Memory B cell (primary cell): ENCODE results near the gene RNF13.
"Not testable (repeated sequence)": the region's sequence is repeated elsewhere in the genome, so short reads cannot be mapped to it uniquely, and the experiment has no call there.

ENCODE experiments used
- ATAC-seq: fragments of 150-1000 bp; cut with Tn5 transposase; 2 replicates; pipeline ENCODE4 v1.10.0; 2021; ENCODE audit warnings: low read depth, mild to moderate bottlenecking, moderate library complexity
- DNase-seq, 2 donors: peaks; one replicate each; pipeline ENCODE4 v3.0.0; 2022; ENCODE audit warnings: low spot score in 2 of 2
- H3K27ac Mint-ChIP-seq: one replicate; pipeline ENCODE4 v1.8.0; 2022; ENCODE audit warnings: mild to moderate bottlenecking, moderate library complexity, mixed read lengths
- H3K27me3 Mint-ChIP-seq: one replicate; pipeline ENCODE4 v1.8.0; 2022; ENCODE audit warnings: mixed read lengths
- H3K36me3 Mint-ChIP-seq: one replicate; pipeline ENCODE4 v1.8.0; 2022; ENCODE audit warnings: mild to moderate bottlenecking, mixed read lengths
- H3K4me1 Mint-ChIP-seq: one replicate; pipeline ENCODE4 v1.8.0; 2022; ENCODE audit warnings: mixed read lengths
- H3K4me3 Mint-ChIP-seq: one replicate; pipeline ENCODE4 v1.8.0; 2022; ENCODE audit warnings: mild to moderate bottlenecking, moderate library complexity, mixed read lengths
- H3K9me3 Mint-ChIP-seq: one replicate; pipeline ENCODE4 v1.8.0; 2022; ENCODE audit warnings: mixed read lengths

The RNF13 gene

DNA sequence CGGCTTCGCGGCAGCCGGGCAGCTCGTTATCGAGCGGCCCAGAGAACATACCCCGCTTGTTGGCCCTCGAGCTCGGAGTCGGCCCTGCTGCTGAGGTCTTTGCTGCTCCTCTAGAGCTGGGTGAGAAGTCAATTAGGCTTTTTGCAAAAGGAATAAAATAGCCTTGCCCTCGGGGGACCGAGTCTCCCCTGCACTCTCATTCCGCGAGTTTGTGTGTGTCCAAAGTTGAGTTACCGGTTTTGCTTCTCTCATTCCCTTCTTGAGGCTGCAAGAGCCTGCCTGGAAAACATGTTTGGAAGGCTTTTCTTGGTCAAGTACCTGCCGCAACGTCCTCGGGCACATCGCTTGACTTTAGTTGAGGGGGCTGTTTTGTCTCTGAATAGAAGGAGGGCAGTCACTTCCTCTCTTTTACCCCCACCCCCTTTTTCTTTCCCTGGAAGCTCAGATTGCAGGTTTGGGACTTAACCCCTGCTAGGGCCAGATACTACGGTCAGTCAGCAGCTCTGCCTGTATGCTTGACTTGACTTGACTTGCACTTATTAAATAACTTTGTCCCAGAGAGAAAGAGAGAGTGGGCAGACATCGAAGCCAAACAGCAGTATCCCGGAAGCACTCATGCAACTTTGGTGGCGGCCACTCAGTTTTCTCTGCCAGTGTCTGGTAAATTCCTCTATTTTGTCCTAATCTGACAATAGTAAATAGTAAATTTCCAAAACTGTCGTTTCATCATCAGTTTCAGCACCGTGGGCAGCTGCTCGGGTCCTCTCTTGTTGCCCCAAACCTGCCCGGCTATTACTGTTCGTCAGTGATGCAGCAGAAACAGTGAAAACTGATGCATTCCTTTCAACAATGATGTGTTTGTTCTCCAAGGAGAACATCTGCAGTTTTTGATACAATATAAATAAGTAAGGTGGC, 609 bp downstream of the RNF13 start:
- ATAC-seq (peak; percentile 10), DNase-seq (peak in 1 of 2 donors; percentile 16)
- Mint-ChIP-seq H3K36me3 (peaks cover 3% of the 10 kb centered on the region), H3K27ac (peak overlapping the region; percentile 98), H3K4me1 (peaks cover 40% of the 10 kb centered on the region), H3K9me3 (no peaks in the 10 kb centered on the region), H3K4me3 (peak overlapping the region; percentile 100), H3K27me3 (no peaks in the 10 kb centered on the region)

DNA sequence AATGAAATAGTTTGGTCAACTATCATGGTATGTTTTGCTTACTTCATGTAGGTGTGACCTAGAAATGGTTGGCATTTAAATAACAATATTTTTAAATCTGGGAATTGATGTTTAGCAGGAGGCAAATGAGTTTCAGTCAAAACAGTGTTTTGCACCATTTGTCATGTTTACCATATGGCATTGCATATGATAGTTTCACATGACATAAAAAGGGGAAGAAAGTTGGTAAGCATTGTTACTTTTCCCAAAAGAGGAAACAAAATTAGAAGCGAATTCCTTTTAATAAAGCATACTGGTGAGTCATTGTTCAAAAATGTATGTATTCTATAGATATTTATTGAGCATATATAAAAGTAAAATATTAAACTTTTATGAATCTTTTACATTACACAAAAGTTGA, 2.3 kb downstream of the RNF13 start:
- no peaks in the 10 kb centered on the region for H3K27me3 Mint-ChIP-seq
- H3K4me3 Mint-ChIP-seq, result peak overlapping the region; percentile 58
- H3K27ac Mint-ChIP-seq, result no peak overlapping the region
- peaks cover 3% of the 10 kb centered on the region for H3K36me3 Mint-ChIP-seq
- no peaks in the 10 kb centered on the region for H3K9me3 Mint-ChIP-seq
- peaks cover 48% of the 10 kb centered on the region for H3K4me1 Mint-ChIP-seq
- ATAC-seq (no peak), DNase-seq (no peak)

DNA sequence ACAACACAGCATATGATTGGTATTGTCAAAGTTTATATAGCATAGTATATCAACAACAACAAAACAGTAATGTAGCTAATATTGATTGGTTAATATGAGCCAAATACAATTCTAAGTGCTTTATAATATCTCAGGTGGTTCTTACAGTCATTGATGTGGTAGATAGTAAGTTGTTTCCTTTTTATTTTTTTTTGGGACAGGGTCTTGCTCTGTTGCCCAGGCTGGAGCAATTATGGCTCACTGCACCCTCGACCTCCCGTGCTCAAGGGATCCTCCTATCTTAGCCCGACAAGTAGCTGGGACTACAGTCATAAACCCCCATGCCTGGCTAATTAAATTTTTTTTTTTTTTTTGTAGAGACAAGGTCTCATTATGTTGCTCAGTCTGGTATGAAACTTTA, 2.7 kb downstream of the RNF13 start:
- no peak overlapping the region for H3K4me3 Mint-ChIP-seq
- DNase-seq (no peak), ATAC-seq (no peak)
- H3K27me3 Mint-ChIP-seq, result no peaks in the 10 kb centered on the region
- peaks cover 3% of the 10 kb centered on the region for H3K36me3 Mint-ChIP-seq
- H3K27ac Mint-ChIP-seq, result no peak overlapping the region
- H3K9me3 Mint-ChIP-seq, result no peaks in the 10 kb centered on the region
- H3K4me1 Mint-ChIP-seq, result peaks cover 48% of the 10 kb centered on the region

DNA sequence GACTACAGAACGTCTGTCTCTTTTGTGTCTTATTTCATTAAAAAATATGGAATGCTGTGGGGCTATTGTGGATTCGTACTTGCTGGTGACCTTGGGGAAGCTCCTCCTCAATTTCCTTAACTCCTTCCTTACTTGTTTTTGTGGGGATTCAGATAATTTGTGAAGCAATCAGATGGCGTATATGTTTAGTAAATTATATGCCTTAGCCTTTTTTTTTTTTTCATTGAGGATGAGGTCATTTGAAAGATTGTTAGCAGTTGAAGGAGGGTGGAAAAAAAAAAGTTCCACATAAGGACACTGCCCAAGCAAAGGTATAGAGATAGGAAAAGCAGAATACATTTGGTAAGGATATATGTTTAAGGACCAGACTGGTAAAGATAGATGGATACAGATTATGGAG, 3.3 kb downstream of the RNF13 start:
- Mint-ChIP-seq H3K36me3 (peaks cover 3% of the 10 kb centered on the region), H3K4me3 (peak overlapping the region; percentile 21), H3K27me3 (no peaks in the 10 kb centered on the region), H3K27ac (peak overlapping the region; percentile 33), H3K9me3 (no peaks in the 10 kb centered on the region), H3K4me1 (peaks cover 48% of the 10 kb centered on the region)
- DNase-seq (no peak), ATAC-seq (no peak)

DNA sequence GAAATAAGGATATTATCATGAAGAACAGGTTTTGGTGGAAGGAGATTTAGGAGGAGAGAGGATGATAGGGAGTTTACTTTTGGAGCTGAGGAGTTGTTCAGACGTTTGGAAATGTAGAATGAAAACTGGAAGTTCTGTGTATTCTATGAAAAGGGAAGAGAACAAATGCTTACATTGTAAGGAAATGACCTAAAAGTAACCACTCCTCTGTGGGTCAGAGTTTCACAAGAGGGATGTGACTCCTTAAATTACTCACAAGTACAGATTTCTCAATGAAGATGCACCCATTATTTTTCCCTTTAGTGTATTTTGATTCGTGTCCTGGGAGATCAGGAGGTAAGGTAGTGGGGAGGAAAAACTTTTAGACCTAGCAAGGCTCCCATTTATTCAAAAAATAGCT, 4.0 kb downstream of the RNF13 start:
- H3K4me3 Mint-ChIP-seq, result no peak overlapping the region
- H3K4me1 Mint-ChIP-seq, result peaks cover 51% of the 10 kb centered on the region
- H3K27ac Mint-ChIP-seq, result peak overlapping the region; percentile 33

DNA sequence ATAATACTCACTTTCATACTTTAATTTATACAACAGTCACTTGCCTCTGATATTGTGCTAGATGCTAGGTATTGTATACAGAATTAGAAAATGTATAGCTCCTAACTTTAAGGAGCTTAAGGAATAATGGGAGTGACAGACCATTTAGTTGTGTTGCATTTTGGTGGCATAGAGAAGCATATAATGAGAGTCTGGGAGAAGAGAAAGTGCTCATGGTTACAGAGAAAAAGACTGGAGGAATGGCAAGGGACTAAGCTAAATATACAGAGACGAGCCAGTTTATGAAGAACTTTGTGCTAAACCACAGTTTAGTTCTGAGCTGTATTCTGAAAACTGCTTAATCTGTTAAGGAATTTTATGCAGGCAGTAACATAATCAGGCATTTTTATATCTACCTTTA, 6.4 kb downstream of the RNF13 start:
- Mint-ChIP-seq H3K4me1 (peaks cover 42% of the 10 kb centered on the region), H3K27me3 (no peaks in the 10 kb centered on the region), H3K4me3 (no peak overlapping the region), H3K9me3 (peaks cover 2% of the 10 kb centered on the region), H3K27ac (no peak overlapping the region), H3K36me3 (peaks cover 12% of the 10 kb centered on the region)
- DNase-seq (no peak), ATAC-seq (no peak)

More for the DNA sequence above, 4.0 kb downstream of the RNF13 start:
- Mint-ChIP-seq H3K9me3 (no peaks in the 10 kb centered on the region), H3K36me3 (peaks cover 5% of the 10 kb centered on the region), H3K27me3 (no peaks in the 10 kb centered on the region)
- DNase-seq, result no peak
- no peak for ATAC-seq

DNA sequence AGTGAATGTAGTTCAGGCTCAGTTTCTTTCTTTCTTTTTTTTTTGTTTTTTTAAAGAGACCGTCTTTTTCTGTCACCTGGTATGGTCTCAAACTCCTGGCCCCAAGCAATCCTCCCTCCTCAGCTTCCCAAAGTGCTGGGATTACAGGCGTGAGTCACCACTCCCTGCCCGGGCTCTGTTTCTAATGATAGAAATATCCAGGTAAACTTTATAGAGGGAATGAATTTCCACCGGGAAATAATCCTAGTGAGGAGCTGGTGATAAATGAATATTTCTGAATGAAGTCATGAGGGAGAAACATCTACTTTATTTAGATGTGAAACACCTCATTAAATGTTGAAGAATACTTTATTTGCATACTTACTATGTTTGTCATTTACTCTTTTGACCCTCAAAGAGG, 7.2 kb downstream of the RNF13 start:
- Mint-ChIP-seq H3K27ac (no peak overlapping the region), H3K27me3 (no peaks in the 10 kb centered on the region), H3K36me3 (peaks cover 12% of the 10 kb centered on the region), H3K4me3 (no peak overlapping the region), H3K9me3 (peaks cover 2% of the 10 kb centered on the region), H3K4me1 (peaks cover 36% of the 10 kb centered on the region)
- DNase-seq (no peak), ATAC-seq (no peak)

DNA sequence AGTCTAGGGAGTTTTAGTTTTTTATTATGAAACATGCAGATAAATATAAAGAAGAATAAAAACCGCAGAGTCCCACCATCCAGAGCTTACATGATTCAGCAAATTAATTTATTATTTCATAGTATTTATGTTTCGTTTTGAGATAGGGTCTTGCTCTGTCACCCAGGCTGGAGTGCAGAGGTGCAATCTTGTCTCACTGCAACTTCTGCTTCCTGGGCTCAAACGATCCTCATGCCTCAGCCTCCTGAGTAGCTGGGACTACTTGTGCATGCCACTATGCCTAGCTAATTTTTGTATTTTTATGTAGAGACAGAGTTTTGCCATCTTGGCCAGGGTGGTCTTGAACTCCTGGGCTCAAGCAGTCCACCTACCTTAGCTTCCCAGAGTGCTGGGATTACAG, 13.6 kb downstream of the RNF13 start:
- ATAC-seq (no peak), DNase-seq (no peak)
- H3K4me1 Mint-ChIP-seq, result peaks cover 12% of the 10 kb centered on the region
- no peak overlapping the region for H3K4me3 Mint-ChIP-seq
- no peaks in the 10 kb centered on the region for H3K27me3 Mint-ChIP-seq
- H3K36me3 Mint-ChIP-seq, result peaks cover 26% of the 10 kb centered on the region
- H3K27ac Mint-ChIP-seq, result no peak overlapping the region
- H3K9me3 Mint-ChIP-seq, result peaks cover 7% of the 10 kb centered on the region

DNA sequence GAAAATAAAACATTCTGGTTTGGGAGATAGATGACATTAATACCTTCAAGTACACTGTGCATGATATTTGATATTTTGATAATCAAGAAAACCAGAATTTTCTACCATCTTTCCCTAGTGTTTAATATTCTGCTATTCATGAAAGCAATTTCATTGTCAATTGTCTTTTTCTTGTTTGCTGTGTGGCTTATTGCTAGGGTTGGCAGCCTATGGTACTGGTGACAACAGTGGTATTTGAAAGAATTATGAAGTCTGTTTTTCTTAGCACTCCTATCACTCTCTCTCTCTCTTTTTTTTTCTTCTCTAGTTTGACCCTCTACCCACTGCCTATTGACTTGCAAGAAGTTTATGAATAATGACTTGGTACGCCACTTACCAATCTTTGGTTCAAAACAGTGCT, 15.4 kb downstream of the RNF13 start:
- ATAC-seq, result no peak
- Mint-ChIP-seq H3K4me1 (peaks cover 9% of the 10 kb centered on the region), H3K27me3 (no peaks in the 10 kb centered on the region), H3K27ac (no peak overlapping the region), H3K36me3 (peaks cover 23% of the 10 kb centered on the region), H3K4me3 (no peak overlapping the region), H3K9me3 (peaks cover 7% of the 10 kb centered on the region)
- DNase-seq, result no peak

DNA sequence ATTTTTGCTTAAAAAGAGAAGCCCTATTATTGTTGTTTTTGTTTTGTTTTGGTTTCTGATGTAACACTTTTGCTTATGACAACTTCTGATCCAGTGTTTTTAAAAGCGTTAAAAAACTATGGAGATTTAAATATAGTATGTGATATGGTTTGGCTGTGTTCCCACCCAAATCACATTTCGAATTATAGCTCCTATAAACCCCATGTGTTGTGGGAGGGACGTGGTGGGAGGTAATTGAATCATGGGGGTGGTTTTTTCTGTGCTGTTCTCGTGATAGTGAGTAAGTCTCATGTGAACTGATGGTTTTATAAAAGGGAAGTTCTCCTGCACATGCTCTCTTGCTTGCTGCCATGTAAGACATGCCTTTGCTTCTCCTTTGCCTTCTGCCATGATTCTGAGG, 16.6 kb downstream of the RNF13 start:
- H3K27me3 Mint-ChIP-seq, result not testable (repeated sequence)

DNA sequence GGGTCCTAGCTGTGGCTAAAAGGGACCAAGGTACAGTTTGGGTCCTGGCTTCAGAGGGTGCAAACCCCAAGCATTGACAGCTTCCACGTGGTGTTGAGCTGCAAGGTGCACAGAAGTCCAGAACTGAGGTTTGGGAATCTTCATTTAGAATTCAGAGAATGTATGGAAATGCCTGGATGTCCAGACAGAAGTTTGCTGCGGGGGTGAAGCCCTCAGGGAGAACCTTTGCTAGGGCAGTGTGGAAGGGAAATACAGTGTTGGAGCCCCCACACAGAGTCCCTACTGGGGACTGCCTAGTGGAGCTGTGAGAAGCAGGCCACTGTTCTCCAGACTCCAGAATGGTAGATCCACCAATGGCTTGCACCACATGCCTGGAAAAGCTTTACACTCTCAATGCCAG, 17.9 kb downstream of the RNF13 start:
- Mint-ChIP-seq H3K4me3 (no peak overlapping the region), H3K27me3 (no peaks in the 10 kb centered on the region), H3K27ac (no peak overlapping the region), H3K4me1 (peaks cover 6% of the 10 kb centered on the region), H3K9me3 (peaks cover 11% of the 10 kb centered on the region), H3K36me3 (peaks cover 25% of the 10 kb centered on the region)
- DNase-seq (no peak), ATAC-seq (no peak)

More for the DNA sequence above, 16.6 kb downstream of the RNF13 start:
- ATAC-seq, H3K9me3 Mint-ChIP-seq, DNase-seq, H3K4me1 Mint-ChIP-seq, H3K27ac Mint-ChIP-seq, H3K4me3 Mint-ChIP-seq: not testable (repeated sequence)
- H3K36me3 Mint-ChIP-seq, result peaks cover 19% of the 10 kb centered on the region

DNA sequence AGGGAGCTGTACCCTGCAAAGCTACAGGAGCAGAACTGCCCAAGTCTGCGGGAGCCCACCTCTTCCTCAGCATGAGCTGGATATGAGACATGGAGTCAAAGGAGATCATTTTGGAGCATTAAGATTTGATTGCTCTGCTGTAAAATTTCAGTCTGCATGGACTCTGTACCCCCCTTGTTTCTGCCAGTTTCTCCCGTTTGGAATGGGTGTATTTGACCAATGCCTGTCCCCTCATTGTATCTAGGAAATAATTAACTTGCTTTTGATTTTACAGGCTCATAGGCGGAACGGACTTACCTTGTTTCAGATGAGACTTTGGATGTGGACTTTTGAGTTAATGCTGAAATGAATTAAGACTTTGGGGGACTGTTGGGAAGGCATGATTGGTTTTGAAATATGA, 18.3 kb downstream of the RNF13 start:
- peaks cover 11% of the 10 kb centered on the region for H3K9me3 Mint-ChIP-seq
- no peak for DNase-seq
- no peak for ATAC-seq
- peaks cover 29% of the 10 kb centered on the region for H3K36me3 Mint-ChIP-seq
- no peak overlapping the region for H3K4me3 Mint-ChIP-seq
- H3K27me3 Mint-ChIP-seq, result no peaks in the 10 kb centered on the region
- no peak overlapping the region for H3K27ac Mint-ChIP-seq
- H3K4me1 Mint-ChIP-seq, result peaks cover 2% of the 10 kb centered on the region

DNA sequence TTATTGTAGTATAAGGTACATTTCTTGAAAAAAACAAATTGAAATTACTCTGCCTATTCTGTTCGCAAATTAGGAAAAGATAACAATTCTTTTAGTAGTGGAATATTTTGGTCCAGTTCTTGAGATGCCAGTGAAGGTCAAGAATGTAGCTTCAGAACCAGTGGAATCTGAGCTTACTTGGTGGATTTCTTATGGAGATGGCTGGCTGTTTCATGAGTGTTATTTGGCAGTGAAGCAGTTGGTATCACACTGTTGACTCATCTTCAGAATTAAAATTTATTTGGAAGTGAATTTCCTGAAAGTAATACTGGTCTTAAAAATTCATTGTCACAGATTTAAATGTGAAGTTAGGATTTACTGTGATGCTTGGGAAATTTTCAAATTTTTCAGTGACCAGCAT, 19.1 kb downstream of the RNF13 start:
- DNase-seq (no peak), ATAC-seq (no peak)
- Mint-ChIP-seq H3K27ac (no peak overlapping the region), H3K9me3 (peaks cover 11% of the 10 kb centered on the region), H3K4me3 (no peak overlapping the region), H3K27me3 (no peaks in the 10 kb centered on the region), H3K4me1 (peaks cover 2% of the 10 kb centered on the region), H3K36me3 (peaks cover 36% of the 10 kb centered on the region)

DNA sequence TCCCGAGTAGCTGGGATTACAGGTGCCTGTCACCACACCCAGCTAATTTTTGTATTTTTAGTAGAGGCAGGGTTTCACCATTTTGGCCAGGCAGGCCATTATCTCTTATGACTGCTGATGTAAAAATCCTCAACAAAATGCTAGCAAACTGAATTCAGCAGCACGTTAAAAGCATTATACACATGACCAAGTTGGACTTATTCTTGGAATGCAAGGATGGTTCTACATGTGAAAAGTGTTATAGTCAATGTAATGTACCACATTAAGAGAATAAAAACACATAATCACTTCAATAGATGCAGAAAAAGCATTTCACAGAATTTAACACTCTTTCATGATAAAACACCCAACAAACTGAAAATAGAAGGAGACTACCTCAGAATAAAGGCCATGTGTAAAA, 20.2 kb downstream of the RNF13 start:
- H3K9me3 Mint-ChIP-seq, result peaks cover 11% of the 10 kb centered on the region
- no peak overlapping the region for H3K27ac Mint-ChIP-seq
- no peak overlapping the region for H3K4me3 Mint-ChIP-seq
- no peaks in the 10 kb centered on the region for H3K27me3 Mint-ChIP-seq
- no peak for ATAC-seq
- H3K4me1 Mint-ChIP-seq, result peaks cover 2% of the 10 kb centered on the region
- H3K36me3 Mint-ChIP-seq, result peaks cover 46% of the 10 kb centered on the region
- DNase-seq, result no peak

DNA sequence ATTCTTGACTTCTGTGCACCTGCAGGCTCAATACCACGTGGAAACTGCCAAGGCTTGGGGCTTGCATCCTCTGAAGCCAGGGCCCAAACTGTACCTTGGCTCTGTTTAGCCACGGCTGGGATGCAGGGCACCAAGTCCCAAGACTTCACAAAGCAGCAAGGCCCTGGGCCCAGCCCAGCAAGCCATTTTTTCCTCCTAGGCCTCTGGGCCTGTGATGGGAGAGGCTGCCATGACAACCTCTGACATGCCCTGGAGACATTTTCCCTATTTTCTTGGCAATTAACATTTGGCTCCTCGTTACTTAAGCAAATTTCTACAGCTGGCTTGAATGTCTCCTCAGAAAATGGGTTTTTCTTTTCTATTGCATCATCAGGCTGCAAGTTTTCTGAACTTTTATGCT, 25.5 kb downstream of the RNF13 start:
- ATAC-seq, H3K27me3 Mint-ChIP-seq, DNase-seq, H3K4me3 Mint-ChIP-seq, H3K27ac Mint-ChIP-seq: not testable (repeated sequence)
- peaks cover 38% of the 10 kb centered on the region for H3K36me3 Mint-ChIP-seq
- peaks cover 21% of the 10 kb centered on the region for H3K4me1 Mint-ChIP-seq
- H3K9me3 Mint-ChIP-seq, result peaks cover 10% of the 10 kb centered on the region
